Pons (tissue), 1 donor: Measurements from ENCODE around the gene TARS1.
"Not testable (repeated sequence)": the region's sequence is repeated elsewhere in the genome, so short reads cannot be mapped to it uniquely, and the experiment has no call there.

ENCODE experiments used
- DNase-seq: peaks from one replicate; pipeline ENCODE4 v3.0.0-alpha.2; 2016; ENCODE audit warnings: low spot score

Gene TARS1

DNA sequence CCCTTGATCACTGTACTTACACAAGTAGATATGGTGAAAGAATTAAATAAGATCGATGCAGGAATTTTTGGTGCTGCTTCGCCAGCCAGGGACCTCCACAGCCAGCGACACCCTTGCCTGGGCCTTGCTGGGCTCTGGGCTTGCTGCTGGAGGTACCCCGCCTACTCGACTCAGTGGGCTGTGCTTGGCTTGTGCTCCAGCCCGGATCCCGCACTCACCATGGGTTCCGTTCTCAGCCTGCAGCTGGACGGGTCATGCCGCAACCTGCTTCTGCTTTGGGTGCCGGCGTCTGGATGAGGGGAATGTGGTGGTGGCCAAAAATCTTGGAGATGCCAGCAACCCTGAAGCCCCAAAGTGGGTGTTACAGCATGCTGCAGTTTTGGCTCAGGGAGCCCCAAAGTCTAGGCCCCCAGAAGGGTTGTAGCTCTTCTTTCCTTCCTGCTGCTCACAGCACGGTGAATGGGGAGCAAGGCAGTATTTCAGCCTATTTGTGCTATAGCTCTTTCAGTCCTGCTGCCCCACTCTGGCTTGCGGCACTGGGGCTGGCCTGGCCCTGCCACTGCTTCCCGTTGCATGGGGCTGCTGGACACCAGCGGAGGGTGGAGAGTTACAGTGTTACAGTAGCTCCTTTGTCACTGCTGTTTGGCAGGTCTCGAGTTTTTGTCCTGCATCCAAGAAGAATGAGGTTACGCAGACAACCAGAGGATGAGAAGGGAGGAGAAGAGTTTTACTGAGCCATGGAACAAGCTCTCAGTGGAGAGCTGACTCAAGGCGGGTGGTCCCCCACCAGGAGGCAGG lies 48.0 kb downstream of the TARS1 start:
- DNase-seq: peak; percentile 3

GRCh38 chr5:33489481-33490067 lies 48.8 kb downstream of the TARS1 start:
- no peak for DNase-seq

- DNase-seq: no peak
These were observed 49.4 kb downstream of the TARS1 start for GRCh38 chr5:33490071-33490665.

- DNase-seq: no peak
These were observed 51.2 kb downstream of the TARS1 start for GRCh38 chr5:33491941-33492340.

- DNase-seq: no peak
These were observed 53.7 kb downstream of the TARS1 start for GRCh38 chr5:33494466-33494865.

DNA sequence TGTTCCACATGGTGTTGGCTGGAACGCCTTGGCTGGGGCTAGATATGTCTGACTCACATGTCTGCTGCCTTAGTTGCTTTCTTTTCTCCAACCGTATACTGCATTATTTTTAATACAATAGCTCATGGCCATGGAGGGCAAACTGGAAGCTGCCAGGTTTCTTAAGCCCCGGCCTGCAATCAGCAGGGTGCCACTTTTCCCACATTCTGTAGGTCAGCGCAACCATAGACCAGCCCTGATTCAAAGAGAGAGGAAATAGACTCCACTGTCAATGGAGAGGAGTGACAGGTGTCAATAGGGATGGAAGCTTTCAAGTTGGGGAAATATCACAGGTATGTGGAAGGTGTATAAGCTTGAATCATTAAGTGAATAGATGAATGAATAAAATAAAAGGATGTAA lies 60.5 kb downstream of the TARS1 start:
- no peak for DNase-seq

DNA sequence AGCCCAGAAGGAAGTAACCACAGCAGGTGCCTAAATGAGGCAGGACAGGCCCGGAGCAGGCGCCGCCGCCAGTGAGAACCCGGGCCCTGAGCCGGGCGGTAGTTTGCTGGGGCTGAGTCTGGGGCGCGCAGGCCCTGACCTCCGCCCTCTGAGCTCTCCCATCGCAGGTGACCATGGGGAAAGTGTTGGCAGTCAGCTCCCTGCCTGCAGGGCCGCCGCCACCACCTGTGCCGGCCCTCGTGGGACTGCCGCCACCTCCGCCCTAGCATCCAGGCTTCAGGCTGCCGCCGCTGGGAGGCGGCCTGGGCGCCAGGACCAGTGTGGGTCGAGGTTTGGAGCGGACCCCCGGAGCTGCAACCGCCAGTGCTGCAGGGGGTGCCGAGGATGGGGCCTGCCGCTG lies 61.1 kb downstream of the TARS1 start:
- no peak for DNase-seq

DNA sequence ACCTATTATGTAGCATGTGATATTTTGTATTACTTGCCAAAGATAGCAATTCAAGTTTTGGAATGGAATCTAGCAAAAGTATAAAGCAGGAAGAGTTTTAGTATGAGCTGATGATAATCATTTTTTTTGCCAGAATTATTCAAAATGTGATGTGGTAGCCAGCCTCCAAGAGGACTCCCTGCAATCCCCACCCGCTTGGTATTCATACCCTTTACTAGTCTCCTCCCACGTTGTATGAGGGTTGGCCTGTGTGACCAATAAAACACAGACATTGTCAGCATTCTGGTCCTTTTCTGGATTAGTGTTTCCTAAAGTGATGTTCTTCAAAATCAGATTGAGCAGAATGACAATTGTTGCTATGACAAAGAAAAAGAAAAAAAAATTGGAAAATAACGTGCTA lies 63.8 kb downstream of the TARS1 start:
- no peak for DNase-seq

GRCh38 chr5:33507426-33507825 lies 66.7 kb downstream of the TARS1 start:
- no peak for DNase-seq

- no peak for DNase-seq
These were observed 68.3 kb downstream of the TARS1 start for GRCh38 chr5:33509036-33509435.

GRCh38 chr5:33513462-33514185 lies 72.9 kb downstream of the TARS1 start:
- no peak for DNase-seq

- DNase-seq: not testable (repeated sequence)
These were observed 74.6 kb downstream of the TARS1 start for GRCh38 chr5:33515366-33515765.

DNA sequence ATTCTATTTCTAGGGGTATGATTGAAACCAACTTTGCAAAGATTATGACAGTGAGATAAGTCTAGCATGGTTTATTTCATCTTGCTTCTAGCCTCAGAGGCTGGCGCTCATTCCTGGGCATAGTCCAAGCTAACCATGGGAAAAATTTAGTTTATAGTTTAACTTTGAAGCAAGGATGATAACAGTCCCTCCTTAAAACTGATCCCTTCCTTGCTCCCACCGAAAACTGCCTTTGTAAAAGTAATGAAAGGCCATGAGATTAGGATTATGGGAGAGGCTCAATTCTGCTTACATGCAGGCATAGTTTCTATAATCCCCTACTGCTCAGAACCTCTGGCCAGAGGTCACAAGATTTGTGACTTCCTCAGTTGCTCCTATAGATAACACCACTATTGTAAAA lies 75.7 kb downstream of the TARS1 start:
- no peak for DNase-seq
